T-helper 1 cell (primary cell): ENCODE results near the gene ADTRP.
A peak's percentile ranks its signal among the peaks of the same experiment; 100 is the strongest.

Source experiments
- DNase-seq, 5 donors: peaks; one replicate each; pipeline ENCODE4 v3.0.0-alpha.2; 2012 to 2020

Gene ADTRP

GRCh38 chr6:11722805-11723631 is 55.6 kb downstream of the ADTRP start:
- peak in 1 of 5 donors; percentile 37 for DNase-seq

GRCh38 chr6:11722220-11722619 is 56.4 kb downstream of the ADTRP start:
- DNase-seq, result peak in 1 of 5 donors; percentile 49

GRCh38 chr6:11718463-11718862 is 60.1 kb downstream of the ADTRP start:
- DNase-seq, result no peak

- no peak for DNase-seq
Measured at GRCh38 chr6:11718031-11718430, 60.6 kb downstream of the ADTRP start.

GRCh38 chr6:11714798-11715285 is 63.8 kb downstream of the ADTRP start:
- no peak for DNase-seq

- DNase-seq, result peak in 1 of 5 donors; percentile 68
Measured at GRCh38 chr6:11714116-11714797, 64.3 kb downstream of the ADTRP start.

- peak in 1 of 5 donors; percentile 32 for DNase-seq
Measured at GRCh38 chr6:11712760-11713159, 65.8 kb downstream of the ADTRP start.

- peak in 1 of 5 donors; percentile 45 for DNase-seq
Measured at GRCh38 chr6:11711984-11712711, 66.5 kb downstream of the ADTRP start.

- peak in 1 of 5 donors; percentile 79 for DNase-seq
Measured at GRCh38 chr6:11711003-11711983, 67.3 kb downstream of the ADTRP start.

GRCh38 chr6:11710311-11710761 is 68.3 kb downstream of the ADTRP start:
- DNase-seq, result peak in 3 of 5 donors; percentile 35 to 82 (median 39)

- DNase-seq, result no peak
Measured at GRCh38 chr6:11706171-11706570, 72.4 kb downstream of the ADTRP start.

- no peak for DNase-seq
Measured at GRCh38 chr6:11705483-11705882, 73.1 kb downstream of the ADTRP start.

- no peak for DNase-seq
Measured at GRCh38 chr6:11705069-11705468, 73.5 kb downstream of the ADTRP start.

GRCh38 chr6:11703725-11704124 is 74.9 kb downstream of the ADTRP start:
- no peak for DNase-seq

GRCh38 chr6:11702500-11703130 is 76.0 kb downstream of the ADTRP start:
- DNase-seq, result no peak

GRCh38 chr6:11702089-11702488 is 76.5 kb downstream of the ADTRP start:
- no peak for DNase-seq

GRCh38 chr6:11701573-11701972 is 77.0 kb downstream of the ADTRP start:
- no peak for DNase-seq

GRCh38 chr6:11700118-11700718 is 78.4 kb downstream of the ADTRP start:
- peak in 1 of 5 donors; percentile 54 for DNase-seq

GRCh38 chr6:11699576-11699975 is 79.0 kb downstream of the ADTRP start:
- DNase-seq, result no peak

- no peak for DNase-seq
Measured at GRCh38 chr6:11692451-11693376, 85.9 kb downstream of the ADTRP start.
